Right kidney (tissue), 1 donor: ENCODE data around the gene CDH23.

Experiments used
- DNase-seq: peaks from one replicate; pipeline ENCODE4 v3.0.0-alpha.2; 2016

Gene CDH23

GRCh38 chr10:71643904-71644303, 247.2 kb downstream of the CDH23 start:
- peak; percentile 37 for DNase-seq

GRCh38 chr10:71644307-71645180, 247.8 kb downstream of the CDH23 start:
- DNase-seq, result no peak

GRCh38 chr10:71645185-71645584, 248.5 kb downstream of the CDH23 start:
- DNase-seq, result no peak

GRCh38 chr10:71646037-71646436, 249.3 kb downstream of the CDH23 start:
- no peak for DNase-seq

- no peak for DNase-seq
These were observed 250.0 kb downstream of the CDH23 start for GRCh38 chr10:71646592-71647292.

GRCh38 chr10:71647526-71648253, 251.0 kb downstream of the CDH23 start:
- no peak for DNase-seq

- no peak for DNase-seq
These were observed 251.7 kb downstream of the CDH23 start for GRCh38 chr10:71648254-71648932.

- no peak for DNase-seq
These were observed 252.2 kb downstream of the CDH23 start for GRCh38 chr10:71648933-71649320.

GRCh38 chr10:71649631-71650030, 252.9 kb downstream of the CDH23 start:
- no peak for DNase-seq

- no peak for DNase-seq
These were observed 253.7 kb downstream of the CDH23 start for GRCh38 chr10:71650397-71650796.

- no peak for DNase-seq
These were observed 254.7 kb downstream of the CDH23 start for GRCh38 chr10:71651428-71651827.

GRCh38 chr10:71651928-71652327, 255.2 kb downstream of the CDH23 start:
- no peak for DNase-seq

GRCh38 chr10:71653044-71653443, 256.3 kb downstream of the CDH23 start:
- DNase-seq, result no peak

- DNase-seq, result no peak
These were observed 259.5 kb downstream of the CDH23 start for GRCh38 chr10:71656220-71656619.

GRCh38 chr10:71657604-71658466, 261.1 kb downstream of the CDH23 start:
- DNase-seq, result peak; percentile 52

- DNase-seq, result no peak
These were observed 261.7 kb downstream of the CDH23 start for GRCh38 chr10:71658467-71658745.

GRCh38 chr10:71659111-71659634, 262.5 kb downstream of the CDH23 start:
- no peak for DNase-seq

GRCh38 chr10:71659737-71660136, 263.0 kb downstream of the CDH23 start:
- DNase-seq, result no peak

- DNase-seq, result no peak
These were observed 263.6 kb downstream of the CDH23 start for GRCh38 chr10:71660313-71660712.

- no peak for DNase-seq
These were observed 264.4 kb downstream of the CDH23 start for GRCh38 chr10:71661060-71661622.

GRCh38 chr10:71661779-71662336, 265.1 kb downstream of the CDH23 start:
- no peak for DNase-seq
